Measurements from ENCODE around the gene TMUB1.
A peak's percentile ranks its signal among the peaks of the same experiment; 100 is the strongest.
"Not testable (repeated sequence)": the region's sequence is repeated elsewhere in the genome, so short reads cannot be mapped to it uniquely, and the experiment has no call there.

TMUB1 gene

GRCh38 chr7:151047976-151048815 is 35.1 kb downstream of the TMUB1 start, which contains the start of gene ASIC3:
ASIC3 (plus strand) TSS chr7:151048531; CDS start chr7:151048886, 355 bp downstream.
- peak within 1 kb of the TSS in 2 of 3 experiments; percentile 8 to 32 for H3K27ac Mint-ChIP-seq
- no peaks in the 10 kb centered on the region for H3K9me3 Mint-ChIP-seq
- no peak for TF ChIP-seq CTCF (IDR thresholded peaks at IDR 0.05; ENCODE audit: unreplicated experiment in 3 of 3)
- H3K4me3 Mint-ChIP-seq, result no peak within 1 kb of the TSS
- peaks cover 16% of the 10 kb centered on the region for H3K27me3 Mint-ChIP-seq (ENCODE audit: low read depth)
- H3K36me3 Mint-ChIP-seq (ENCODE audit: low read depth), result no peaks in the 10 kb centered on the region
- peaks cover 10% of the 10 kb centered on the region for H3K4me1 Mint-ChIP-seq

- Mint-ChIP-seq H3K9me3 (no peaks in the 10 kb centered on the region), H3K36me3 (ENCODE audit: low read depth) (no peaks in the 10 kb centered on the region), H3K27ac (peak overlapping the region in 2 of 3 experiments; percentile 8 to 32), H3K4me3 (no peak overlapping the region), H3K4me1 (peaks cover 10% of the 10 kb centered on the region), H3K27me3 (ENCODE audit: low read depth) (peaks cover 16% of the 10 kb centered on the region)
- no peak for TF ChIP-seq CTCF (IDR thresholded peaks at IDR 0.05; ENCODE audit: unreplicated experiment in 3 of 3)
Measured at GRCh38 chr7:151046603-151047573, 36.4 kb downstream of the TMUB1 start.

- no peak for TF ChIP-seq CTCF (IDR thresholded peaks at IDR 0.05; ENCODE audit: unreplicated experiment in 3 of 3)
- no peak overlapping the region for H3K4me3 Mint-ChIP-seq
- peaks cover 13% of the 10 kb centered on the region for H3K4me1 Mint-ChIP-seq
- no peaks in the 10 kb centered on the region for H3K36me3 Mint-ChIP-seq (ENCODE audit: low read depth)
- no peaks in the 10 kb centered on the region for H3K9me3 Mint-ChIP-seq
- H3K27ac Mint-ChIP-seq, result no peak overlapping the region
- peaks cover 16% of the 10 kb centered on the region for H3K27me3 Mint-ChIP-seq (ENCODE audit: low read depth)
Measured at GRCh38 chr7:151045967-151046366, 37.3 kb downstream of the TMUB1 start.

GRCh38 chr7:151045262-151045661 is 38.0 kb downstream of the TMUB1 start:
- H3K27ac Mint-ChIP-seq, result no peak overlapping the region
- no peak for TF ChIP-seq CTCF (IDR thresholded peaks at IDR 0.05; ENCODE audit: unreplicated experiment in 3 of 3)
- peaks cover 13% of the 10 kb centered on the region for H3K4me1 Mint-ChIP-seq
- H3K27me3 Mint-ChIP-seq (ENCODE audit: low read depth), result peaks cover 12% of the 10 kb centered on the region
- H3K9me3 Mint-ChIP-seq, result no peaks in the 10 kb centered on the region
- H3K4me3 Mint-ChIP-seq, result no peak overlapping the region
- no peaks in the 10 kb centered on the region for H3K36me3 Mint-ChIP-seq (ENCODE audit: low read depth)

- TF ChIP-seq CTCF (IDR thresholded peaks at IDR 0.05; ENCODE audit: unreplicated experiment in 3 of 3), result no peak
- no peak overlapping the region for H3K27ac Mint-ChIP-seq
- H3K27me3 Mint-ChIP-seq (ENCODE audit: low read depth), result peaks cover 3% of the 10 kb centered on the region
- H3K36me3 Mint-ChIP-seq (ENCODE audit: low read depth), result no peaks in the 10 kb centered on the region
- H3K4me1 Mint-ChIP-seq, result peaks cover 25% of the 10 kb centered on the region
- no peaks in the 10 kb centered on the region for H3K9me3 Mint-ChIP-seq
- no peak overlapping the region for H3K4me3 Mint-ChIP-seq
Measured at GRCh38 chr7:151043959-151044358, 39.3 kb downstream of the TMUB1 start.

GRCh38 chr7:151043449-151043848 is 39.8 kb downstream of the TMUB1 start:
- H3K4me1 Mint-ChIP-seq, result peaks cover 29% of the 10 kb centered on the region
- H3K27me3 Mint-ChIP-seq (ENCODE audit: low read depth); H3K36me3 Mint-ChIP-seq (ENCODE audit: low read depth); H3K4me3 Mint-ChIP-seq; H3K27ac Mint-ChIP-seq; H3K9me3 Mint-ChIP-seq: not testable (repeated sequence)

Measured in nephron (organoid).